Stimulated activated CD8-positive, alpha-beta memory T cell treated with anti-CD3 and anti-CD28 coated beads, Interleukin-15, amount 100 ng/mL, for 24 hours (primary cell): ENCODE results near the gene CUX1.
"Not testable (repeated sequence)": the region's sequence is repeated elsewhere in the genome, so short reads cannot be mapped to it uniquely, and the experiment has no call there.

Source experiments
- DNase-seq: peaks from one replicate; pipeline ENCODE4 v3.0.0-alpha.2; 2020; ENCODE audit warnings: low read depth

CUX1 gene

DNA sequence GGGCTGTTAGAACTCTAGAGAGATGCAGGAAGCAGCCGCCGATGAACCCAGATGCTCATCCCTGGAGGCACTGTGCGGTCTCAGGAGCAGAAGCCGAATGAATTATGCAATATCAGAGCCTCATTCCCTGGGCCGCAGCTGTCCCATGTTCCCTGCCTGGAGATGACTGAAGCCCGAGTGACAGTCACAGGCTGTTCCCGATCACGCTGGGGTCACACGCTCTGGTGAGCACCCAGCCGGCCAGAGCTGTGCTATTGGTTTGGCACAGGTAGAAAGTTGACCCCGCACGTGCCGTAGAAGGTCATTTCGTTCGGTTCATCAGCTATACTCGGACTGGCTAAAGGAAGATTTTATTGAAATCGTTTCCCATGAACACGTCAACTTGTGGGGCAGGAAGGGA lies 328.7 kb downstream of the CUX1 start:
- DNase-seq, result no peak

DNA sequence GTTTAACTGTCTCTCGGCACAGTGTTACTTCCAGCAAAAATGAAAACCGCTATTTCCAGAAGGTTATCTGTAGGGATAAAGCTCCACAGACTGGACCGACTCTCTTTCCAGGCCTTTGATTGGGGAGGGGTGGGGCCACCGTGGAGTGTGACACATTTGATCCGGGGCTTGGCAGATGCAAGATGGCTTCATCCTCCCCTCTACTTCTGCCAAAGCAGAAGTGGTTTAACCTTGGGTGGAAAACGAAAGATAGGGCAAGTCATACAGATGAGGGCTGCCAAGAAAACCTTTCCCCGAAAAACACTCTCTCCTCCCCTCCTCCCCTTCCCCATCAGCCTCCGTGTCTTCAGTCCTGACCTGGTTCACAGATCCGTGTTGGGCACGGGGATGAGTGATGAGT lies 329.6 kb downstream of the CUX1 start:
- no peak for DNase-seq

DNA sequence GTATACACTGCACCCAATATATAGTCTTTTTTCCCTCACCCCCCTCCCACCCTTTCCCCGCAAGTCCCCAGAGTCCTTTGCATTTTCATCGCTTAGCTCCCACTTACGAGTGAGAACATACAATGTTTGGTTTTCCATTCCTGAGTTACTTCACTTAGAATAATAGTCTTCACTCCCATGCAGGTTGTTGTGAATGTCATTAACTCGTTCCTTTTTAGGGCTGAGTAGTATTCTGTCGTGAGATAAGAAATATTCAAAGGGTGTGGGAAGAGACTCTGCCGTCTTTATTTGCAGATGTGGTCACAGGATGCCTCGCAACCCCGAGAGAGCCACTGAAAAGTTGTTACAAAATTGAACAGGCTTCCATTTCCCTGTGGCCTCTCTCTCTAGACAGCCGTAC lies 331.4 kb downstream of the CUX1 start:
- no peak for DNase-seq

DNA sequence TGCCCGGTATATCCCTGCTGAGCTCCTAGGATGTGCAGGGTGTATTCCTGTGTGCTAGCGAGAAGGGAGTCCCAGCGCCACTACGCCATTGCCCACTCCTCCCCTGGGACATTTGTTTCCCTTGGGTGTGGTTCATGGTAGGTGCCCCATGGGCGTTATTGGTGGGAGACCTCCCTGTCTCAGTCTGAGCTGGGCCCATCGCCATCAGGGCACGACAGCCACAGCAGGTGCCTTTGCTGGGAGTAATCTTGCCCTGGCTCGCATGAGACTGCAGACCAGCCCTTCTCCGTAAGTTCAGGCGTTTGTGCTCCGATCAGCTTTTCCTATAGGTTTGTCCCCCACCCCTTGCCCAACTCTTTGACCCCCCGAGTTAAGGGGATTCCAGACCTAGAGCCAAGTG lies 332.0 kb downstream of the CUX1 start:
- DNase-seq, result no peak

DNA sequence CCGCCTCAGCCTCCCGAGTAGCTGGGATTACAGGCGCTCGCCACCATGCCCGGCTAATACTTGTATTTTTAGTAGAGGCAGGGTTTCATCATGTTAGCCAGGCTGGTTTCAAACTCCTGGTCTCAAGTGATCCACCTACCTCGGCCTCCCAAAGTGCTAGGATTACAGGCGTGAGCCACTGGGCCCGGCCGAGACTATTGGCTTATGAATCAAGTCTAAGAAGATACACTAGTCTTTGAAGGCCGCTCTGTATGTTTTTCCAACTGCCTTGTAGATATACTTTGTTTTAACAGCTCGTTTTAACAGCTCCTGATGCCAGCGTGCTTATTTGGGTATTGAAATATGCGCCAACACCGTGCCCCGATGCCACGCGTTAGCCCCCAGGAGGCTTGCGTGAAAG lies 332.8 kb downstream of the CUX1 start:
- DNase-seq, result no peak

DNA sequence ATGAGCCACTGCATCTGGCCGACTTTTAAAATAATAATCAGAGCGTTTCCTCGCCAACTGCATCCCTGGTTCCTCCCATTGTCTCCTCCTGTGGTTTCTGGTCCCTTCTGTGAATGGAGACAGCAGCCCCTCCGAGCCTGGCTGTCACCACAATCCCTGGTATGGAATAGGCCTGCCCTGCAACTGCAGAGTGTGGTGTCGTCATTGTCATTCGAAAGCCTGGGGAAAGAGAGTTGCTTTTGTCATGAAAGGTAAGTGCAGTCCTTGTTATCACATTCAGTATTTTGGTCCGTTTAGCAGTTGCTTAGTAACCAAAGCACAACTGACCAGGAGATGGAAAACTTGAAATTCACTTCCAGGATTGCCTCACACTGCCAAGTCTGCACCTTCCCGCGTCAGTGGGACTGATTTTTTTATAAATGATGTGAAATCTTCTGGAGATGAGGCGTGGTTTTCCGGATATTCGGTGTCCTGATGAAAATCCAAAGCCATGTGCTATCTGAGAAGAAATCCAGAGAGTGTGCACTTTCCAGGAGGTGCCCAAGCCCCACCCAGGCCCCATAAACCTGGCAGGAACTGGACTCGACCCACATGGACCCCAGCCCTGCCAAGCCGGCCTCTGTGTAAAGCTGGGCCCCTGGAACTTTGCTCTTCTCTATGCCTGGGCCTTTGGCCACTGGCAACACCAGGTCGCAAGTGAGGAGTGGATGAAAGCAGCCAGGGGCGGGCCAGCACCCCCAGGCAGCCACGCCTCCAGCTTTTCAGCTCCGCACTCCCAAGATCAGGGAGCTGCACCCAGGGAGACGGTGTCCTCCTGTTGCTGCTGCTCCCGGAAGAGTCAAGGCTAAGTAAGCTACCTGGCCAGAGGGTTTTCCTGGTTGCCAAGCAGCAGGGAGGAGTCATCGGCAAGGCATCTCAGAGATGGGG lies 335.5 kb downstream of the CUX1 start:
- no peak for DNase-seq

DNA sequence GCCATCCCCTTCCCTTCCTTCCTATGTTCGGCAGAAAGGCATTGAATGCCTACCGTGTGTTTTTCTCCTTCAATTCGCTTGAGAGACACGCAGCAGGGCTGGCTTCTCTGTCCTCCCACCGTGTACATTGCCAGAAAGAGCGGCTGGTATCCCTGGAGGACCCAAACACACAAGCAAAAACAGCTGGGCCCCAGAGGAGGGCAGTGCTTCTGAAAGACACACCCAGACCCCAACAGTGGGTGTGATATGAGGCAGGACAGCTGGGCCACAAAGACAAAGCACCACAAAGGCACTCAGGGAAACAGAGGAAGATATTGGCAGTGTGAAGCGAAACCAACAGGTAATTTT lies 336.1 kb downstream of the CUX1 start:
- no peak for DNase-seq

DNA sequence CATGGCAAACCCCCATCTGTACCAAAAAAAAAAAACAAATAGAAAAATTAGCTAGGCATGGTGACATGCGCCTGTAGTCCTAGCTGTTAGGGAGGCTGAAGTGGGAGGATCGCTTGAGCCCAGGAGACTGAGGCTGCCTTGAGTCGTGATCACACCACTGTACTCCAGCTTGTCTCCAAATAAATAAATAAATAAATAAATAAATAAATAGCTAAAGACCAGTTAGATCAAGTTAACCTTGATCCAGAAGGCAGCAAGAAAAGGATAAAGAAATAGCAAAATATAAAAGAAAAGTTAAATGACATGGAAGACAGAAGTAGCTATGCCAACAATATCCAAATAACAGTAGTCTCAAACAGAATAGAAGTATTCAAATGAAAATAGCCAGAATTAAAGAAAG lies 337.0 kb downstream of the CUX1 start:
- DNase-seq, result no peak

DNA sequence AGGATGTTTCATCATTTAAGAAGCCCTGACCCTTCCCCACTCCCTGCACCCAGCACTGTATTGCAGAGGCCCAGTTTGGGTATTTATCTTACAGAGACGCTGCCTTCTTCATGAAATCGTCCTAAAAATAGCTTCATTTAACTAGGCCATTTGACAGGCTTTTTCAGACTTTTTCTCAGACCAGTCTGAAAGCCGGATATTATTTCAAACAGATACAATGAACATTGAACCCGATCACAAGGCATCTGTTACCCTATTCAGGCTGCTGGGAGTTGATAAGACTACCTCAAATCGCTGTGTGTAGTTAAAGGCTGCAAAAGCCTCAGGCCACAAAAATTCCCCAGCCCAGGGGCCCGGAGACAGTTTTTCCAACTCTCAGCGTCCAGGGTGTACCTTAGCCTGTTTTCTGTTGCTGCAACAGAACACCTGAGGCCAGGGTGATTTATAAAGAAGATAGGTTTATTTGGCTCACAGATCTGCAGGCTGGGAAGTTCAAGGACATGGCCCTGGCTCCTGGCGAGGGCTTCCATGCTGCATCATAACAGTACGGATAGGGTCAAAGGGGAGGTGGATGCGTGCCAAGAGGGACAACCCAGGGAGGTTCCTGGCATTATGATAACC lies 338.5 kb downstream of the CUX1 start:
- DNase-seq, result no peak

DNA sequence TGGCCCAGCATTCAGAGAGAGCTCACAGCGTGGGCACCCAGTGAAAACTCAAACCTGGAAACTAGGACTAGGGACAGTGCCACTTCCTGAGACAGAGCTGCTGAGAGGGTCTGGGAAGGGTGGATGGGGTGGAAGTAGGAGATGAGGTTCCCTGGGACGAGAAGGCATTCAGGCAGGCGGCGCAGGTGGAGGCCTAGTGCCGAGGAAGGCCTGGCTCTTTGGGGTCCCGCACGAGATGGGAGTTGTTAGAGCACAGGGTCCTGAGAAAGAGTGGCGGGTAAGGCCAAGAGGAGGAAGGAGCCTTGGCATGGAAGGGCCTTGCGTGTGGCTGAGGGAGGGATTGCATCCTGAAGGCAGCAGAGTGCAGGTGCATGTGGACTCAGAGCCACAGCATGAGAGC lies 339.4 kb downstream of the CUX1 start:
- no peak for DNase-seq

DNA sequence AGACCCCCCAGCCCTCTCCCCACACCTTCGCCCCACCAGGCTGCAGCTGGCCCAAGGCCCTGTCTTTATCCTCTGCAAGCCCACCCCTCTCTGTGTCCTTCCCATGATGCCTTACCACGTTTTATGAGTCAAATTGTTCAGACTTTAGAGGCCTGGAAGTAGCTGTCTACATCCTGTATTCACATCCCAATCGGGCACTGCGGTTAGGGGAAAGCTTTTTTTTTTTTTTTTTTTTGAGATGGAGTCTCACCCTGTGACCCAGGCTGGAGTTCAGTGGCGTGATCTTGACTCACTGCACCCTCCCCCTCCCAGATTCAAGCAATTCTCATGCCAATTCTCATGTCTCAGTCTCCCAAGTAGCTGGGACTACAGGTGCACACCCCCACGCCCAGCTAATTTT lies 347.7 kb downstream of the CUX1 start:
- no peak for DNase-seq

DNA sequence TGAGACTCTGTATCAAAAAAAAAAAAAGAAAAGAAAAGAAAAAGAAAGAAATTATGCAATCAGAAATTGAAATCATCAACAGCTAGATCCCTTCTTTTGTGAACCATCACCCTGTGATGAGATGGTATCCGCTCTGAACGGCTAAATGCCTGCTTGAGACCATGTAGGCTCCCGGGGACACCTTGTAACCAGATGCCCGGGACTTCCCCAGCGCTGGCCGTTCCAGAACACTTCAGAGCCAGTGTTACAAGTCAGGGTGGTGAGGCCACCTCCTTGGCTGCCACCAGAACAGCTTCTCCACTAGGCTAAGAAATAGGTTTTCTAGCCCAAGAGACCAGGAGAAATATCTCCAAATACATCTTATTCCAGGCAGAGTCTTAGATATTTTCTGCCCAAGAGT lies 349.8 kb downstream of the CUX1 start:
- no peak for DNase-seq

DNA sequence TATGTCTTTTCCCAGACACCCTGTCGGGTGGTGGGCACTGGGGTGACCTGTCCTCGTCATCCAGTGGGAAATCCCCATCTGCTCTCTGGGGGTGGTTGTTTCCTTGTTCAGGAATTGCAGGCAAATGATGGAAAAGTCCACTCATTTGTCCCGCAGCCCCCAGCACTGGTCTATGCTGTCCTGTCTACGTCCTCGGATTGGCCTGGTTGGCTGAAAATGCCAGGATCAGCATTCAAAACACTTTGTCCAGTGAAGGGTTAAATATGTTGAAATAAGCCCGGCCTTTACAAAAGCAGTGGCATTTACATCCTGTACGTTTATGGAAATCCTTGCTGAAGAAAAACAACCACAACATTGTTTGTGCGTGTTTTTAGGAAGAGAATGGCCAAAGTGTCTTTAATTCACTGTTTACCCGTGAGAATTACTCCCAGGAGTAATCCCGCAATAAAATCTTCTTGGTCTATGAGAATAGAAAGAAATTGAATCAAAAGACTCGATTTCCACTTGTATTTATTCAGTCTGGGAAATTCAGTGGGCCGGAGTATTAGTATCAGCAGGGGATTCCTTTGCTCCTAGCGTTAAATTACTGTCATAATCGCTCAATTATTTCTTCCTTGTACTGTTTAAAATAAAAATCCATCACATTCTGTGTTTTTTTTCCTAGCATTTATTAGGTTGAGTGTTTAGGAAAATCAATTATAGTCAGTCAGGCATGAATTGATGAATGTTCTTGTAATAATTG lies 352.4 kb downstream of the CUX1 start:
- no peak for DNase-seq

DNA sequence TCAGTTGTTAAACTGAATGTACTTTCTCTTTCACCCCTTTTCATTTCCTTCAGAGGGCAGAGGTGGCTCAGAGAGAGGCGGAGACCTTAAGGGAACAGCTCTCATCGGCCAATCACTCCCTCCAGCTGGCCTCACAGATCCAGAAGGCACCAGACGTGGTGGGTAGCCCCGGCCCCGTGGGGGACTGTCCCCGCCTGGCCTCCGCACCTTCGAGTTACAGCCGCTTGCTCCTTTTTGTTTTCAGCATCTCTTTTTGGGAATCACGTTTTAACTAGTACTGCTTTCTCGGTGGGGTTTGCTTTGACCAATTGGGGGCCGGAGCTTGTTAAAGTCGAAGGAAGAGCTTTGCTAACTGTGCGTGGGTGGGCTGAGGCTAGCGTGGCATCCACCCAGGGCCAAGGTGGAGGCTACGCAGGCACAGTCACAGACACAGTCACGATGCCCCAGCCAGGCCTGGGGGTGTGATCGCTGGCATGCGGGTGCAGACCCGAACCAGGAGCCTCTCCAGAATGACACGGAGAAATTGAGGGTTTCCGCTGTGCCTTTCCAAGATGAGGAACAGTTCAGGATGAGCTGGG lies 353.1 kb downstream of the CUX1 start:
- DNase-seq, result no peak

DNA sequence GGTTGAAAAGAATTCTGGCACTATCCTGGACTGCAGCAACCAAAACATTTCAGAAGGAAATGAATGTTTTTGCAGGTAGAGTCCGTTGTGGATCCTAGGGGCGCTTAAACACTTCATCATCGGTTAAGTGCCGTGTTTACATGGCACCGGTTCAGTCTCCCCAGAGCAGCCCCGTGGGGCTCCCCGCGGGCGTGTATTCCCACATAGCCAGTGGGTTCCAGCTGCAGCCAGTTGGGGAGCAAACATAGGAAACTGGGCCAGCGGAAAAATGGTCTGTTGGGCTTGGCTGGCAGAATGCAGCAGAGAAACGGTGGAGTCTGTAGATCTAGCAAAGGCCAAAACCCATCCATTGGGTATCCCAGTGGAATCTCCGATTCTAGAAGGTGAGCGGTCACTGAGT lies 356.2 kb downstream of the CUX1 start:
- no peak for DNase-seq

DNA sequence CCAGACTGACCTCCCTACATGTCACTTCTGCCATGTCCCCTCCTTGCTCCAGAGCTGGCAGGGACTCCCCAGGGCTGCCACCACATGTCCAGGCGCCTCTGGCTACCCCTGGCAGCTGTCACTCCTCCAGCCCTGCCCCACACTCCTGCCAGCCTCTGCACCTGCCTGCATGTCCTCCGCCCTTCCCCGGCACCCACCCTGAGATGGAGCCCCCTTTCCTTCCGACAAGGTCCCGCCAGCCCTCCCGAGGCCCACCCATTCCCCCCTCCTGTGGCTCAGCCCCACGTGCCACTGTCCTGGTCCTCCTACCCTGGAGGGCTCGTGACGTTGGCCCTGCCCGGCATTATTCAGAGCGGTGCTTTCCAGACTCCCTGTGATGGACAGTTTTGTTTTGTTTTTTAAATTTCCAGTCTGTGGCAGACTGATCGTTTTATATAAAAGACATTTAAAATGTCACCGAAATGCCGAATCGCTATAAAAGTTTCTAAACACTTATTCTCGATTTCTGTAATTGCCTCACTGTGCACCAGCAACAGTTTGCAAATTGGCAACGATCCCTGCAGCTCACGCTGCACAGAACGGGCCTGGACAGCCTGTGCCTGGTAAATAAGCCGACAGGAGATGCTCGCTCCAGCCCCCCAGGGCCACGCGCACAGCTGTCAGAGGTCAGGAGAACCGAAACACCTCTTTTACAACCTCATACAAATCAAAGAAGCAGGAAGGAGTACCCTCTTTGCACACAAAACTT lies 358.2 kb downstream of the CUX1 start:
- no peak for DNase-seq

DNA sequence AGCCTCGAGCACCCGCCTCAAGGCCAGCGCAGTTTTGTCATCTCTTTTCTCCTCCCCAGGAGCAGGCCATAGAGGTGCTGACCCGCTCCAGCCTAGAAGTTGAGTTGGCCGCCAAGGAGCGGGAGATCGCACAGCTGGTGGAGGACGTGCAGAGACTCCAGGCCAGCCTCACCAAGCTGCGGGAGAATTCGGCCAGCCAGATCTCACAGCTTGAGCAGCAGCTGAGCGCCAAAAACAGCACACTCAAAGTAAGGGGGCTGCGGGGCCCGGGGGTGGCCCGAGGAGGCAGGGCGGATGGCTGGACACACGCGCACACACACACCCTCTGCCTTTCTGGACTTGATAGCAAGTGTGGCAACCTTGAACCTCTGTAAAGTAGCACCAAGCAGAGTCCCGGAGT lies 361.0 kb downstream of the CUX1 start:
- DNase-seq, result no peak

DNA sequence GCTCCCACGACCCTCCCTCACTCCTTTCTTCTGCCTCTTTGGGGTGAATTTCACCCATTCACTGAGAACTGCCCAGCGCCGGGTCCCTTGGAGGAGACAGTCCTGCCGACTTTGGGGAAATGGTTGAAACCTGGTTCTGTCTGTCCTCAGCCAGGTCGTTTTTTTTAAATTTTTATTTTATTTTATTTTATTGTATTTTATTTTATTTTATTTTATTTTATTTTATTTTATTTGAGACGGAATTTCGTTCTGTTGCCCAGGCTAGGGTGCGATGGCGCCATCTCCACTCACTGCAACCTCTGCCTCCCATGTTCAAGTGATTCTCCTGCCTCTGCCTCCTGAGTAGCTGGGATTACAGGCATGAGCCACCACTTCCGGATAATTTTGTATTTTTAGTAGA lies 363.3 kb downstream of the CUX1 start:
- no peak for DNase-seq

DNA sequence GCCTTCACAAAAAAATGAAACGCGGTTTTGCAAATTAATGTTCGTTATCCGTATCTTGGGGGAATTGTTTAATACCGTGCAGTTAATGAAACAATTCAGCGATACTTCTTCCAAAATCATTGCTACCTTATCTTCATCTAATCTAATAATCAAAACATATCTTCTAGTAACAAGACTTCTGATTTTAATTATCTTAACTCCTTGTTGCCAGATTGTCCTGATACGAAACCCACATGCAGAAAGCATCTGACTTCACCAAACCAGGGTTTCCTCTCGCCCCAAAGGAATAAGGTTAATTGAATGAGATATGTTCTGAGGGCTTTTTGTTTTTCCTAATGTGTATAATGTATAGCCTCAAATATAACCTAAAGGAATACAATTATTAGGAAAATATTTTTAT lies 364.1 kb downstream of the CUX1 start:
- no peak for DNase-seq

DNA sequence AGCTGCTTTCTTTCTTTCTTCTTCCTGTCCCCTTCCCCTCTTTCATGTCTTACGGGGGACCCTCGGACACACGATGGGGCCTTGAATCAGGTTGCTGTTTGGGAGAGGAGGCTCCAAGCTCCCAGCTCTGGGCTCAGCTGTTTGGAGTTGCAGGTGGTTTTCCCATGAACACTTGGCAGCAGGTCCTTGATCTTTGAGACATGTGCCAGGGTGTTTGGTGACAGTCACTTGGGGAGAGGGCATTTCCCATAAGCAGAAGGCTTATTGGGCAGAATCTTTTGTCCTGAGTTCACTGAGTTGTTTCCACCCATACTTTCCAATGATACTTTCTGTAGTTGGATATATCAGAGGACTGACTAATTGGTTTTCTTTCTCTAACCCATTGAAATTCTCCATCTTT lies 364.6 kb downstream of the CUX1 start:
- DNase-seq, result no peak

DNA sequence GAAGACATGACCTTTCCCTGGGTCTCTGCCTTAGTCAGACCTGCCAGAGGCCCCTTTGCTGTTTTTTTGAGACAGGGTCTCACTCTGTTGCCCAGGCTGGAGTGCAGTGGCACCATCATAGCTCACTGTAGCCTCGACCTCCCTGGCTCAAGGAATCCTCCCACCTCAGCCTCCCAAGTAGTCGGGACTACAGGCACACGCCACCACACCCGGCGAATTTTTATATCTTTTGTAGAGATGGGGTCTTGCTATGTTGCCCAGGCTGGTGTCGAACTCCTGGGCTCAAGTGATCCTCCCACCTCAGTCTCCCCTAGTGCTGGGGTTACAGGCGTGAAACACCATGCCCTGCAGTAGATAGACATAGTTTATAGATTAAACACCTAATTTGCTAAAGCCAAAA lies 366.4 kb downstream of the CUX1 start:
- not testable (repeated sequence) for DNase-seq

DNA sequence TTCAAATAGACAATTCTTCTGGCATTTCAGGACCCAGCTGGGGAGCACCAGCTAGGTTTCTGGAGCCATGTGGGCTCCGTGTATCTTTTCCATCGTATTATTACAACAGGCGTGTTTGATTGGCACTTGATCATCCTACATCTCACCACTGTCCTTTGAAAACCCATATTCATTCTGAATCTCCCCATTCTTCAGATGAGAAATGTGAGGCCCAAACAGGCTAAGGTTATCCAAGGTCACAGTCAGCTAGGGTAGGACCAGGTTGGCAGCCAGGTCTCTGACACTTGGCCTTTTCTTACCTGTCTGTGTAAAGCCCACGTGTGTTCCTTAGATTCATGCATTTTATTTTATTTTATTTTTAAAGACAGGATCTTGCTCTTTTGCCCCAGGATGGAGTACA lies 366.9 kb downstream of the CUX1 start:
- DNase-seq, result no peak
